ENCODE measurements around the gene PAK1.
"Not testable (repeated sequence)": the region's sequence is repeated elsewhere in the genome, so short reads cannot be mapped to it uniquely, and the experiment has no call there.

Gene PAK1

GRCh38 chr11:77400775-77401449 lies 73.0 kb downstream of the PAK1 start:
- peak in 1 of 2 experiments; percentile 62 for DNase-seq

GRCh38 chr11:77400271-77400670 lies 73.6 kb downstream of the PAK1 start:
- DNase-seq: peak in 1 of 2 experiments; percentile 61

GRCh38 chr11:77397631-77398030 lies 76.3 kb downstream of the PAK1 start:
- DNase-seq: no peak

- no peak for DNase-seq
These were observed 77.0 kb downstream of the PAK1 start for GRCh38 chr11:77396911-77397310.

GRCh38 chr11:77396305-77396704 lies 77.6 kb downstream of the PAK1 start:
- DNase-seq: no peak

GRCh38 chr11:77395460-77396173 lies 78.3 kb downstream of the PAK1 start:
- DNase-seq: no peak

GRCh38 chr11:77392842-77393241 lies 81.1 kb downstream of the PAK1 start:
- no peak for DNase-seq

- no peak for DNase-seq
These were observed 86.2 kb downstream of the PAK1 start for GRCh38 chr11:77387701-77388100.

GRCh38 chr11:77386178-77386577 lies 87.7 kb downstream of the PAK1 start:
- DNase-seq: no peak

- DNase-seq: not testable (repeated sequence)
These were observed 88.6 kb downstream of the PAK1 start for GRCh38 chr11:77385255-77385771.

- DNase-seq: no peak
These were observed 89.3 kb downstream of the PAK1 start for GRCh38 chr11:77384571-77384970.

- DNase-seq: not testable (repeated sequence)
These were observed 90.5 kb downstream of the PAK1 start for GRCh38 chr11:77383349-77383748.

- peak; percentile 77 to 96 for DNase-seq
These were observed 91.9 kb downstream of the PAK1 start for GRCh38 chr11:77381729-77382665.

GRCh38 chr11:77379934-77380333 lies 94.0 kb downstream of the PAK1 start:
- no peak for DNase-seq

GRCh38 chr11:77379253-77379652 lies 94.6 kb downstream of the PAK1 start:
- no peak for DNase-seq

GRCh38 chr11:77377734-77378133 lies 96.2 kb downstream of the PAK1 start:
- DNase-seq: peak in 1 of 2 experiments; percentile 60

- no peak for DNase-seq
These were observed 98.8 kb downstream of the PAK1 start for GRCh38 chr11:77375107-77375506.

GRCh38 chr11:77374611-77375031 lies 99.3 kb downstream of the PAK1 start:
- no peak for DNase-seq

GRCh38 chr11:77374108-77374507 lies 99.8 kb downstream of the PAK1 start:
- no peak for DNase-seq

GRCh38 chr11:77372726-77373125 lies 101.2 kb downstream of the PAK1 start:
- peak in 1 of 2 experiments; percentile 49 for DNase-seq

- peak in 1 of 2 experiments; percentile 16 for DNase-seq
These were observed 102.2 kb downstream of the PAK1 start for GRCh38 chr11:77371646-77372045.

- DNase-seq: no peak
These were observed 103.7 kb downstream of the PAK1 start for GRCh38 chr11:77370217-77370616.

GRCh38 chr11:77361184-77361583 lies 112.7 kb downstream of the PAK1 start:
- no peak for DNase-seq
